GM18520 (cell line): ENCODE measurements around the gene ANKRD9.

Experiments
- ATAC-seq: cut with Tn5 transposase; IDR thresholded peaks from one replicate; pipeline ENCODE4 v1.9.1; 2021; ENCODE audit not compliant: unreplicated experiment

ANKRD9 gene

GRCh38 chr14:102479107-102479506 lies 30.5 kb downstream of the ANKRD9 start:
- no peak for ATAC-seq

DNA sequence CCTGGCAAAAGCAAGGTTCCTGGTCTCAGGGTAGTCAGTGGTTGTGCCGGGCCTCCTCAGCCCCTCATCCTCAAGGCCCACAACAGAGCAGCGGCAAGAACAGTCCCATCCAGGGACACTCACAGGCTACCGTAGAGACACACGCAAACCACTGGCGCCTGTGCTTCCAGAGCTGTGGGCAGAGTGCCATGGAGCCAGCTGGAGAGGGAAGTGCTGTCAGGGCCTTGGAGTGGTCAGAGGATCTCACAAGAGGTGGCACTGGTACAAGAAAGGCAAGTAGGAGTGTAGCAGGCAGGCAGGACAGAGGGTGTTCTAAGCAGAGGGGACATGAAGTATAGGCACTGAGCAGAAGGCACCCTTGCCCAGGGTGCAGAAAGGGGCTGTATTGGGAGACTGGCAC lies 34.6 kb downstream of the ANKRD9 start:
- ATAC-seq: no peak

DNA sequence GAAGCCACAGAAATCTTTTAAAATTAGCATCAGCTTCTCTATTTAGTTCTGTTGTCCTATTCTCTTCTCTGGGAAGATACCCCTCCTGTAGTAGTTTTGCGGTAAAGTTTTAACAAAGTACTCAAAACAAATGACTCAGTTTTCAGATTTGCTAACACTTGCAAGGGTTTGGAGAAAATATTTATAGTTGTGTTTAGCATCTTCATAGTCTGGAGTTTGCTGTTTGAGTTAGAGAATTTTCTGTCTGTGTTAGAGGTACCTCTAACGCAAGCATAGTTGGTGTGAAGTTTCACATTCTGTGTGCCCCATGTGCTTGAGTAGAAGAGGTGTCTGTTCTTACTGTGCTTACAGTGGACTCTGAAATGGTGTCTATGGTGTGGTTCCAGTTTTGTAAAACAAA lies 36.0 kb downstream of the ANKRD9 start:
- no peak for ATAC-seq

DNA sequence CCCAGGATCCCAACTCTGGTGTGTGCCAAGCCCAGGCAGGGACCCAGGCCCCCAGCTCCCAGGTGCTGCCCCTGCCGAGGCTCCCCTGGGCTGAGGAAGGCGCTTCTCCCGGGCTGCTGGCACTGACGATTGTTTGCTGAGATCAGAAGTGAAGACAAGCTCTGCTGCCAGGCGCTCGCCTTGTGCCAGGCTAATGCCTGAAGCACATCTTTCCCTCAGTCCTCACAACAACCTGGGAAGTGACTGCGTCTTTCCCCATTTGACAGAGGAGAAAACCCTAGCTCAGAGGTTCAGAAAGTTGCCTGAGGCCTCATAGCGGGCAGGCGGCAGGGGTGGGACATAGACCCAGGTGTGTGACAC lies 36.8 kb downstream of the ANKRD9 start:
- ATAC-seq: no peak

DNA sequence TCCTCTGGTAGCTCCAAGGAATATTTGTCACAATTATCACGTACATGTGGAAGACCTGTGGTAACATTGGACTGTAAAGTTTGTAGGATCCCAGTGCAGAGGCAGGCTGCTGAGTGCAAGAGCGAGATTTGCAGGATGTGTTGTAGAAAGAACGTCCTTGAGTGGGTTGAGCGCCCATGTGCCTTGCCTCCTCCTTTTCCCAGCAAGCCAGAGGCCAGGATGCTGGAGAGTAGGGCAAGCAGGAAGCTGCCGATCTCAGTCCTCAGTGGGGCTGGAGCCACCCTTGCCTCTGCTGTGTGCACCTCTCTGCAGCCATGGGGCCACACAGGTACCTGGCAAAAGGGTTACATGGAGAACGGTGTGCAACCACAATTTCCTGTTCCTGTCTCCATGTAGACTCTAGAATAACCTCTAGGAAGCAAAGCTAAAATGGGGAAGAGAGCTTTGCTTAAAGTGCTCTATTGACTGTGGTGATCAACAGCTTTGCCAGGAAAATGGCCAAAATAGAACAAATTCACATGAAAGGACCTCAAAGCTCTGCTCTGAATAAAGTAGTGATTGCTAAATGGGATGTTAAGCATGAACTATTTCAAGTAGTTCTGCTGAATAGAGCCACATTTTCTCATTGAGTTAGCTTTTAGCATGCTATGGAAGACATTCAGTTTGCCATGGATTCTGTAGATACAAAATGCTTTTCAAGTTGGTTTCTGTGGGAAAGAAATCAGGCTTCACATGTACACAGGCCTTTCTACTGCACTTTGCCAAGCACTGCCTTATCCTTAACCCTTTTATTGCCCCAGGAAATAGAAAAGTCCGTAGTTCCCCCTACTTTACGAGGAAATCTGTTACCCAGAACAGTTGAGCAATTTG lies 37.4 kb downstream of the ANKRD9 start:
- no peak for ATAC-seq

GRCh38 chr14:102469261-102469660 lies 40.3 kb downstream of the ANKRD9 start:
- no peak for ATAC-seq

DNA sequence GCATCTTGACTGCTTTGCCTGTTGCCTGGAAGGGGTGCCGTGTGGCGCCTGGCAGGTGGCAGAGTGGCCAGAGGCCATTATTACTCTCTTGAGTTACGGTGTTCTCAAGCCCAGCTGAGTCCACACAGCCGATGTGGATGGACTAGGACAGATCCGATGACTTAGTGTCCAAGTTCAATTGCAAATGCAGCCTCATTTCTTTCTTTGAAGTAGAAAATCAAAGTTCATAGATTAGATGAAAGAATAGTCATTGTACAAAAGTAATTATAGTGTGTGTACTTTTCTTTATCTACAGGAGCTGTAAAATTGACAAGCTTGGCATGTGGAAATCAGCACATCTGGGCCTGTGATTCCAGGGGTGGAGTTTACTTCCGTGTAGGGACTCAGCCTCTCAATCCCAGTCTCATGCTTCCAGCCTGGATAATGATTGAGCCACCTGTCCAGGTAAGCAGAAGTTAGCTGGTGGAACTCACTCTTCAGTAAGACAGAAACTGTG lies 44.7 kb downstream of the ANKRD9 start:
- ATAC-seq: no peak

GRCh38 chr14:102464006-102464405 lies 45.6 kb downstream of the ANKRD9 start:
- ATAC-seq: no peak

- ATAC-seq: no peak
Observed at GRCh38 chr14:102462391-102462790, 47.2 kb downstream of the ANKRD9 start.

DNA sequence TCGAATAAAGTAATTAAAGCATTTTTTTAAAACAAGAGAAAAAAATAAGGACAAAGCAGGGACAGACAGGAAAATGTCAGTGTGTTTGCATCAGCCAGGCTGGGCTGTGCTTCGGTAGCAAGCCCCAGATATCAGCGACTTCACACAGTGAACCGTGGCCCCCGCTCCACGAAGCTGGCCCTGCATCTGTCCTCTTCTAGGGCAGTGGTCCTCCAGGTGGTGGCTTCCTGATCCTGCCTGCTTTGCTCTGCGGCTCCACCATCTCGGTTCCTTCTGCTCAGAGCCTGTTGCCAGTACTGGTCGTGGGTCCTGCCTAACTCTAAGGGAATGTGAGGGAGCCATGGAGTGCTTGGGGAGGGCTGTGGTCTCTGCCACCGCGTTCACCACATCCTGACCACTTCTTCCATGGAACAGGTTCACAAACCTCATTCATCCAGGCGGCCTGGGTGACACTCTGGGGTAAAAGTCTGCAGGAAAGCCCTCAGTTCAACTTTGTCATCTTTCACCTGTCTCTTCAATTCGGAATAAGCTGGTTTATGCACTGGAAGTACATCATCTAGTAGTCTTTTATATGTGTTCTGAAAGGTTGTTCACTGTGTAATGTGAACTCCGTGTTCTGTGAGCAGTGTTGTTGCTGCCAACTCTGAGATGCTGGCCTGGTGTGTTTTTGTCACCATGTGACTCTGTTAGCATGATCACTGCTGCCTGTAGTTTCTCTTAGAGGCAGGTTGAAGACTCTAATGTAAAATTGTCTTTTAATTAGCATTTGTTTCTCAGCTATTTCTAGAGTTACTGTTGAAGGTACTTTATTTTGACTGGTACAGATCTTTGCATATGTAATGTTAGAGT lies 47.9 kb downstream of the ANKRD9 start:
- ATAC-seq: no peak

GRCh38 chr14:102457509-102457908 lies 52.1 kb downstream of the ANKRD9 start:
- no peak for ATAC-seq

DNA sequence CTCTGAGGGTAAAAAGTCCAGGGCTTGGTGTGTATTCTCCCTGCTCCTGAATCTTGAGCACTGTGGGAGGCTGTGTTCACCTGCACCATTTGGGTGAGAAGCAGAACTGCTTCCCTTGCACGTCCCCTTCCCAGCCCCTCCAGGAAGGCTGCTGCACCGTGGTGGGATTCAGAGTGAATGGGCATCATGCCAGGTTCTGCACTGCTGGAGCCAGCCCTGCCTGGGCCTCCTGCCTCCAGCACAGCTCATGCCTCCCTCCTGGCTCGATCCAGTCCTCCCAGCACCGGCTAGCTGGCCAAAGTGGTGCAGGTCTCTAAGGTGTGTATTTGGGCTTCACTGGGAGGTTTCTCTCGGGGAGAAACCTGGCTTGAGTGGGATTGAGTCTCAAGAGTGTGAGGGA lies 54.9 kb downstream of the ANKRD9 start:
- ATAC-seq: no peak

DNA sequence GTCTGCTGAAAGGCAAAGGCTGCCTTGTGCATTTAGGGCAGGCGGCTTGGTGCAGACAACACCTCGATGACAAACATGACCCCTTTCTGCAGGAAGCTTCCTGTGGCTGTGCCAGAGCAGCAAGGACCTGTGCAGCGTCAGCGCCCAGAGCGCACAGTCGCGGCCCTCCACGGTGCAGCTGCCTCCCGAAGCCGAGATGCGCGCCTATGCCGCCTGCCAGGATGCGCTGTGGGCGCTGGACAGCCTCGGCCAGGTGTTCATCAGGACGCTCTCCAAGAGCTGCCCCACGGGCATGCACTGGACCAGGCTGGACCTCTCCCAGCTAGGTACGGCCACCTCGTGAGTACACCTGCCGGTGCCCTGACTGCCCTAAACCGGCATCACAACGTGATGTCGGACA lies 57.3 kb downstream of the ANKRD9 start:
- no peak for ATAC-seq
